ENCODE data around the gene CGNL1.

DNA sequence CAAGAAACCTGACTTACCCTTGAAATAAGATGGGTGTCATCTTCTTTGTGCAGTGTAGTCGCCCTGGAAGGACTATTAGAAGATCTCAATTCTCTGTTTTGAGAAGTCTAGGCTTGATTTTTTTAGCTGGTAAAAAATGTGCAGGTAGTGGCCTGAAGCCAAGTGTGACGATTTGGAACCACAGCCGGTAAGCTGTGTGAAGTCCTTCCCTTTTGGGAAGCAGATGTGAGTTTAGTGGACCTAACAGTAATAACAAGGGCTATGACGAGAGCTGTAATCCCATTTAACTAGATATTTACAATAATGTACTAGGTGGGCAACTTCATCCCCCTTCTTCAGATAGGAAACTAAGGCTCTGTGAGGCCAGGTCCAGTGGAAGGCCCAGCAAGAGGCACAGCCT lies 133.7 kb downstream of the CGNL1 start:
- TF ChIP-seq, protein P1, sequence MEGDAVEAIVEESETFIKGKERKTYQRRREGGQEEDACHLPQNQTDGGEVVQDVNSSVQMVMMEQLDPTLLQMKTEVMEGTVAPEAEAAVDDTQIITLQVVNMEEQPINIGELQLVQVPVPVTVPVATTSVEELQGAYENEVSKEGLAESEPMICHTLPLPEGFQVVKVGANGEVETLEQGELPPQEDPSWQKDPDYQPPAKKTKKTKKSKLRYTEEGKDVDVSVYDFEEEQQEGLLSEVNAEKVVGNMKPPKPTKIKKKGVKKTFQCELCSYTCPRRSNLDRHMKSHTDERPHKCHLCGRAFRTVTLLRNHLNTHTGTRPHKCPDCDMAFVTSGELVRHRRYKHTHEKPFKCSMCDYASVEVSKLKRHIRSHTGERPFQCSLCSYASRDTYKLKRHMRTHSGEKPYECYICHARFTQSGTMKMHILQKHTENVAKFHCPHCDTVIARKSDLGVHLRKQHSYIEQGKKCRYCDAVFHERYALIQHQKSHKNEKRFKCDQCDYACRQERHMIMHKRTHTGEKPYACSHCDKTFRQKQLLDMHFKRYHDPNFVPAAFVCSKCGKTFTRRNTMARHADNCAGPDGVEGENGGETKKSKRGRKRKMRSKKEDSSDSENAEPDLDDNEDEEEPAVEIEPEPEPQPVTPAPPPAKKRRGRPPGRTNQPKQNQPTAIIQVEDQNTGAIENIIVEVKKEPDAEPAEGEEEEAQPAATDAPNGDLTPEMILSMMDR (IDR thresholded peaks at IDR 0.05): no peak
- TF ChIP-seq POLR2A (IDR thresholded peaks at IDR 0.05) (no peak), POLR2AphosphoS5 (IDR thresholded peaks at IDR 0.05) (no peak), EP300 (IDR thresholded peaks at IDR 0.05) (no peak)

All from upper lobe of left lung (tissue), 4 donors.